WTC11 (cell line): ENCODE results near the gene RDH12. TPM values are rescaled to one million over a fixed set of nuclear protein-coding genes. Genes with fewer than 3 reads are reported as not detected.

Experiments used
- ATAC-seq: fragments of 200-7000 bp; cut with Tn5 transposase; 2 replicates; pipeline ENCODE4 v1.10.0; 2021; ENCODE audit warnings: mild to moderate bottlenecking, moderate library complexity
- CTCF ChIA-PET: fragments of 300-600 bp; sonication (Branson Sonifier 250); formaldehyde crosslinking; loops from one replicate; lab custom pipeline; 2021; ENCODE audit warnings: antibody characterized with exemption; lab: Charles Lee
- POLR2A ChIA-PET: fragments of 350-600 bp; sonication (Branson Sonifier 250); formaldehyde crosslinking; loops from one replicate; lab custom pipeline; 2021; ENCODE audit warnings: antibody characterized with exemption; lab: Charles Lee
- DNase-seq: peaks from one replicate; pipeline ENCODE4 v3.0.0; 2021; ENCODE audit warnings: low spot score
- H3K27ac Mint-ChIP-seq: 2 replicates; pipeline ENCODE4 v1.8.0; 2021; ENCODE audit warnings: mixed read lengths
- H3K27me3 Mint-ChIP-seq: 2 replicates; pipeline ENCODE4 v1.8.0; 2021; ENCODE audit warnings: low read depth, mild to moderate bottlenecking, moderate library complexity, mixed read lengths
- H3K36me3 Mint-ChIP-seq: 2 replicates; pipeline ENCODE4 v1.8.0; 2021; ENCODE audit warnings: mixed read lengths
- H3K4me1 Mint-ChIP-seq: 2 replicates; pipeline ENCODE4 v1.8.0; 2022; ENCODE audit warnings: mixed read lengths
- H3K4me3 Mint-ChIP-seq: 2 replicates; pipeline ENCODE4 v1.8.0; 2021; ENCODE audit warnings: mild to moderate bottlenecking, moderate library complexity, mixed read lengths
- H3K9me3 Mint-ChIP-seq: 2 replicates; pipeline ENCODE4 v1.8.0; 2021; ENCODE audit warnings: mixed read lengths
- ATF2 ChIP-seq: sonication (generic); formaldehyde crosslinking; IDR thresholded peaks from 2 replicates; pipeline ENCODE4 v1.8.1; 2022; ENCODE audit warnings: low read depth, missing genetic modification reagents, borderline replicate concordance
- ATF3 ChIP-seq: sonication (generic); formaldehyde crosslinking; conservative IDR thresholded peaks from 2 replicates; pipeline ENCODE4 v1.8.1; 2022; ENCODE audit warnings: mild to moderate bottlenecking, missing genetic modification reagents
- CDX4 ChIP-seq: fragments of 250-450 bp; sonication (Bioruptor Pico); IDR thresholded peaks from 2 replicates; pipeline ENCODE4 v1.9.0; 2021; ENCODE audit warnings: moderate library complexity, mild to moderate bottlenecking, inconsistent platforms, borderline replicate concordance
- ELF4 ChIP-seq: sonication (generic); formaldehyde crosslinking; IDR thresholded peaks from 2 replicates; pipeline ENCODE4 v1.8.1; 2022; ENCODE audit warnings: low read depth, mild to moderate bottlenecking, moderate library complexity, missing genetic modification reagents
- ESRRA ChIP-seq: sonication (generic); formaldehyde crosslinking; IDR thresholded peaks from 2 replicates; pipeline ENCODE4 v1.8.1; 2022; ENCODE audit warnings: mild to moderate bottlenecking, missing genetic modification reagents, borderline replicate concordance
- GABPB1 ChIP-seq: sonication (generic); formaldehyde crosslinking; IDR thresholded peaks from 2 replicates; pipeline ENCODE4 v1.8.1; 2023; ENCODE audit warnings: mild to moderate bottlenecking, missing genetic modification reagents
- KAT7 ChIP-seq: sonication (generic); formaldehyde crosslinking; IDR thresholded peaks from 2 replicates; pipeline ENCODE4 v1.8.1; 2023; ENCODE audit warnings: missing genetic modification reagents, mild to moderate bottlenecking, borderline replicate concordance
- MLX ChIP-seq: sonication (generic); formaldehyde crosslinking; IDR thresholded peaks from 2 replicates; pipeline ENCODE4 v1.8.1; 2023; ENCODE audit warnings: mild to moderate bottlenecking, missing genetic modification reagents, moderate library complexity
- PRDM15 ChIP-seq: sonication (generic); formaldehyde crosslinking; IDR thresholded peaks from 2 replicates; pipeline ENCODE4 v1.8.0; 2022; ENCODE audit warnings: missing genetic modification reagents
- RELA ChIP-seq: sonication (generic); formaldehyde crosslinking; IDR thresholded peaks from 2 replicates; pipeline ENCODE4 v1.8.1; 2022; ENCODE audit warnings: missing genetic modification reagents, mild to moderate bottlenecking, borderline replicate concordance
- RORB ChIP-seq: fragments of 250-450 bp; sonication (Bioruptor Pico); IDR thresholded peaks from 2 replicates; pipeline ENCODE4 v1.9.0; 2021; ENCODE audit warnings: mild to moderate bottlenecking
- STAT6 ChIP-seq: sonication (generic); formaldehyde crosslinking; conservative IDR thresholded peaks from 2 replicates; pipeline ENCODE4 v1.8.1; 2023; ENCODE audit warnings: mild to moderate bottlenecking, low read depth, missing genetic modification reagents, moderate library complexity
- TEAD1 ChIP-seq: sonication (generic); formaldehyde crosslinking; IDR thresholded peaks from 2 replicates; pipeline ENCODE4 v1.8.0; 2022; ENCODE audit warnings: mild to moderate bottlenecking, missing genetic modification reagents
- ZMAT4 ChIP-seq: fragments of 250-450 bp; sonication (Bioruptor Pico); IDR thresholded peaks from 2 replicates; pipeline ENCODE4 v1.9.0; 2021; ENCODE audit warnings: mild to moderate bottlenecking
- ZNF219 ChIP-seq: sonication (generic); formaldehyde crosslinking; IDR thresholded peaks from 2 replicates; pipeline ENCODE4 v1.8.0; 2023; ENCODE audit warnings: missing genetic modification reagents, mild to moderate bottlenecking, borderline replicate concordance
- ZNF263 ChIP-seq: sonication (generic); formaldehyde crosslinking; IDR thresholded peaks from 2 replicates; pipeline ENCODE4 v1.8.1; 2022; ENCODE audit warnings: low read depth, mild to moderate bottlenecking, moderate library complexity, missing genetic modification reagents
- ZNF423 ChIP-seq: fragments of 250-450 bp; sonication (Bioruptor Pico); IDR thresholded peaks from 2 replicates; pipeline ENCODE4 v2.1.2; 2022; ENCODE audit warnings: mild to moderate bottlenecking, moderate library complexity
- ZNF512 ChIP-seq: sonication (generic); formaldehyde crosslinking; IDR thresholded peaks from 2 replicates; pipeline ENCODE4 v1.8.1; 2022; ENCODE audit warnings: missing genetic modification reagents, borderline replicate concordance
- ZNF532 ChIP-seq: fragments of 250-450 bp; sonication (Bioruptor Pico); IDR thresholded peaks from 2 replicates; pipeline ENCODE4 v1.9.0; 2021; ENCODE audit warnings: mild to moderate bottlenecking, borderline replicate concordance
- total RNA-seq: library from RNA; stranded (reverse); gene quantifications from 3 replicates; pipeline ENCODE4 v1.2.3, GENCODE V29; 2021

The RDH12 gene
- total RNA-seq, 1 experiment from 2014 or later: 0.77 TPM

- ChIA-PET CTCF (interaction anchor here (0.8 to 2.2 kb wide), 7 partner anchors 8 to 148 kb away, joined by 3 to 17 read pairs (median 4); partner anchors contain the start of genes ARG2, PIGH and RDH11), POLR2A (interaction anchor here (1.1 to 1.2 kb wide), 3 partner anchors 21 to 75 kb away, joined by 3 to 9 read pairs (median 4); partner anchors contain the start of genes PIGH and RDH11)
- DNase-seq (peak; percentile 81), ATAC-seq (peak; percentile 89)
- Mint-ChIP-seq H3K36me3 (peaks cover 23% of the 10 kb centered on the region), H3K4me1 (peaks cover 20% of the 10 kb centered on the region), H3K27me3 (no peaks in the 10 kb centered on the region), H3K27ac (peak within 1 kb of the TSS; percentile 96), H3K9me3 (no peaks in the 10 kb centered on the region), H3K4me3 (peak within 1 kb of the TSS; percentile 80)
- no peak for TF ChIP-seq ATF3 (CRISPR knock-in tag)
- TF ChIP-seq ZNF263: no peak
- TF ChIP-seq PRDM15 (CRISPR knock-in tag): no peak
- TF ChIP-seq ELF4 (CRISPR knock-in tag): no peak
- 0 out of 2 replicates have a peak, but pooled peaks have one; percentile 54 for TF ChIP-seq RELA (CRISPR knock-in tag)
- TF ChIP-seq ESRRA (CRISPR knock-in tag): 0 out of 2 replicates have a peak, but pooled peaks have one; percentile 80
- no peak for TF ChIP-seq RORB (CRISPR knock-in tag)
- TF ChIP-seq TEAD1 (CRISPR knock-in tag): no peak
- no peak for TF ChIP-seq CDX4
- TF ChIP-seq ATF2 (CRISPR knock-in tag): no peak
- no peak for TF ChIP-seq MLX (CRISPR knock-in tag)
- TF ChIP-seq STAT6 (CRISPR knock-in tag): no peak
- no peak for TF ChIP-seq ZNF423 (CRISPR knock-in tag)
- TF ChIP-seq ZMAT4 (CRISPR knock-in tag): no peak; the same call in 1 of the 2 replicates
- TF ChIP-seq ZNF219 (CRISPR knock-in tag): no peak
- TF ChIP-seq ZNF532 (CRISPR knock-in tag): peak; percentile 77; the same call in 1 of the 2 replicates
- TF ChIP-seq GABPB1 (CRISPR knock-in tag): no peak; the same call in 1 of the 2 replicates
- TF ChIP-seq KAT7 (CRISPR knock-in tag): peak; percentile 47; the same call in 1 of the 2 replicates
- TF ChIP-seq ZNF512 (CRISPR knock-in tag): no peak
Observed at GRCh38 chr14:67674480-67675218, 27.0 kb upstream of the RDH12 start, which contains the start of gene VTI1B. TSS of gene VTI1B (minus strand) at chr14:67674632. CDS start at chr14:67674489, 143 bp downstream.
